GM10248 (cell line): ENCODE results near the gene CAMTA1.

Source experiments
- CTCF ChIA-PET: fragments of 300-600 bp; sonication (Branson Sonifier 250); formaldehyde crosslinking; extraction: SDS; loops from one replicate; lab custom pipeline; 2021; ENCODE audit warnings: antibody characterized with exemption; lab: Yijun Ruan, JAX
- POLR2A ChIA-PET: fragments of 350-650 bp; sonication (Branson Sonifier 250); formaldehyde crosslinking; extraction: SDS; loops from one replicate; lab custom pipeline; 2020; ENCODE audit warnings: antibody characterized with exemption; lab: Yijun Ruan, JAX
- DNase-seq: peaks from one replicate; pipeline ENCODE4 v3.0.0; 2012; ENCODE audit errors: extremely low spot score
- CTCF ChIP-seq: IDR thresholded peaks from 2 replicates; pipeline ENCODE4 v1.5.1; 2012; ENCODE audit warnings: mild to moderate bottlenecking, low read depth; ENCODE audit errors: extremely low read depth, missing control alignments, control extremely low read depth

CAMTA1 gene

GRCh38 chr1:7113822-7114221 is 328.6 kb downstream of the CAMTA1 start:
- POLR2A ChIA-PET: no interaction called here
- no peak for TF ChIP-seq CTCF
- CTCF ChIA-PET: no interaction called here
- no peak for DNase-seq

- DNase-seq: no peak
- no peak for TF ChIP-seq CTCF
- CTCF ChIA-PET: no interaction called here
- POLR2A ChIA-PET: no interaction called here
Measured at GRCh38 chr1:7116001-7116400, 330.7 kb downstream of the CAMTA1 start.

- ChIA-PET POLR2A (no interaction called here), CTCF (no interaction called here)
- TF ChIP-seq CTCF: no peak
- DNase-seq: no peak
Measured at GRCh38 chr1:7117399-7118281, 332.4 kb downstream of the CAMTA1 start.

GRCh38 chr1:7119156-7119555 is 333.9 kb downstream of the CAMTA1 start:
- DNase-seq: no peak
- no peak for TF ChIP-seq CTCF
- POLR2A ChIA-PET: no interaction called here
- CTCF ChIA-PET: no interaction called here

- no peak for TF ChIP-seq CTCF
- POLR2A ChIA-PET: no interaction called here
- CTCF ChIA-PET: interaction anchor here (0.8 to 1.0 kb wide), 2 partner anchors 9 to 22 kb away, joined by 3 read pairs; no protein-coding TSS in a partner anchor
- DNase-seq: no peak
Measured at GRCh38 chr1:7120863-7121621, 335.8 kb downstream of the CAMTA1 start.

- no peak for DNase-seq
Measured at GRCh38 chr1:7121622-7121988, 336.4 kb downstream of the CAMTA1 start.

More at GRCh38 chr1:7121622-7121988, 336.4 kb downstream of the CAMTA1 start:
- POLR2A ChIA-PET: no interaction called here
- TF ChIP-seq CTCF: no peak
- CTCF ChIA-PET: no interaction called here
